D721Med (cell line): Measurements from ENCODE around the gene DLX1.

Source experiments
- DNase-seq: peaks from one replicate; pipeline ENCODE4 v3.0.0; 2011; ENCODE audit warnings: low spot score; ENCODE audit not compliant: insufficient read length
- FAIRE-seq: peaks from 2 replicates; lab custom pipeline; 2011; peaks lifted over from hg19 to GRCh38; lab: Jason Lieb, UNC
- CTCF ChIP-seq: IDR thresholded peaks from 2 replicates; pipeline ENCODE4 v1.5.1; 2012; ENCODE audit warnings: mild to moderate bottlenecking, control low read depth; ENCODE audit not compliant: insufficient read depth; ENCODE audit errors: missing control alignments

DLX1 gene

GRCh38 chr2:172088245-172089004, 3.1 kb downstream of the DLX1 start:
- FAIRE-seq = no peak
- TF ChIP-seq CTCF = no peak

GRCh38 chr2:172089005-172089504, 3.7 kb downstream of the DLX1 start:
- FAIRE-seq = no peak
- no peak for TF ChIP-seq CTCF

More at GRCh38 chr2:172088245-172089004, 3.1 kb downstream of the DLX1 start:
- no peak for DNase-seq

GRCh38 chr2:172089633-172090032, 4.3 kb downstream of the DLX1 start:
- DNase-seq (no peak), FAIRE-seq (no peak)
- TF ChIP-seq CTCF = no peak

More at GRCh38 chr2:172089005-172089504, 3.7 kb downstream of the DLX1 start:
- DNase-seq = peak; percentile 52

DNA sequence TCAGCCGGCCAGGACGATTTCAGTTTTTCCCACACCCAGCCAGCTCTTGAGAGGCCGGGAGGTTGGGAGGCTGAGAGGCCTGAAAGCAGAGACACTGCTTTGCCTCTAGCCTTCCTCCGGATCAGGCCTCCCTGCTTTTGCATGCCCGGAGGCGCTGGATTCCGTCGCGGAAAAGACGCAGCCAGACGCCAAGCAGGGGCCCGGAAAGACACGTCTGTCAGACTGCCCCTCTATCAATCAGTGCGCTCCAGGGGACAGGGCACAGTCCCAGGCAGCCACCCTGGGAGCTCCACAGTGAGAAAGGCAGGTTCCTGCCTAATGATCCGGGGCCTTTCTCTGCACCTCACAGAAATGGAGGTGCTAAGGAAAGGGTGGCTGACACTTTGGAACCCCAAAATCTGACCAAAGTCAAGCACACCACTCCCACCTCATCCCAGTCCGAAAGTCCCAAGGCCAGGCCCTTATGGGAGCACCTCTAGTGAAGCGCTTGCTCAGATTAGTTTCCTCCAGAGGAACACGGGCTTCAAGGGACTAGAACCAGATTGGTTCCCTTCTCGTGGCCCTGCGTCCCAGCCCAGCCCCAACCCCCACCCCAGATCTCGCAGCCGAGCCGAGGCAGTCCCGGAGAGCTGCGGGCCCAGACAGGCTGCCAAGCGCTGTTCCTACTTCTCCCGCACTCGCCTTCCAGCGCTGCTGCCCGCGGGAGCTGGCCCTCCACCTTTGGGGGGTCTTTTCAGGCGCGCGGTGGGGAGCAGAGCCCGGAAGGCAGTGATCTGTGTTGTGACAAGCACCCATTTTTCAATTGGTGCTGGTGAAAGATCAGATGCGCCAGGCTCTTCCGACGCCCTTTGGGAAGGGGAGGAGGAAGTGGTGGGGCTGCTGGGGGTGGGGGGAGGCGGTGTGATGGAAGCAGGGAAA, 5.0 kb downstream of the DLX1 start:
- TF ChIP-seq CTCF = no peak
- FAIRE-seq = no peak

GRCh38 chr2:172091000-172091641, 5.8 kb downstream of the DLX1 start:
- TF ChIP-seq CTCF = no peak
- DNase-seq (no peak), FAIRE-seq (no peak)

More for the DNA sequence above, 5.0 kb downstream of the DLX1 start:
- DNase-seq = no peak

- TF ChIP-seq CTCF = no peak
- DNase-seq (no peak), FAIRE-seq (no peak)
Observed at GRCh38 chr2:172091761-172092566, 6.7 kb downstream of the DLX1 start.
